HepG2 (cell line): ENCODE measurements around the gene HAPLN2. TPM values are rescaled to one million over a fixed set of nuclear protein-coding genes. Genes with fewer than 3 reads are reported as not detected.

Experiments
- ATAC-seq: fragments of 200-7000 bp; cut with Tn5 transposase; 3 replicates; pipeline ENCODE4 v1.9.1; 2020; ENCODE audit warnings: mild to moderate bottlenecking, moderate library complexity
- BruUV-seq: library from RNA; stranded (reverse); fragments of 400-500 nt; replicated peaks from 2 replicates; lab custom pipeline; 2021; lab: Mats Ljungman, UMichigan
- CTCF ChIA-PET: fragments of 300-600 bp; formaldehyde crosslinking; extraction: SDS; loops from one replicate; lab custom pipeline; 2021; ENCODE audit warnings: low total read pairs, inconsistent platforms, low intra/inter-chr PET ratio; lab: Yijun Ruan, JAX
- POLR2A ChIA-PET: fragments of 350-600 bp; sonication (Branson Sonifier 250); formaldehyde crosslinking; loops from one replicate; lab custom pipeline; 2020; ENCODE audit warnings: antibody characterized with exemption, inconsistent platforms; lab: Yijun Ruan, JAX
- DNase-seq: peaks from one replicate; pipeline ENCODE4 v3.0.0-alpha.2; 2015; ENCODE audit warnings: low spot score
- FAIRE-seq: peaks from 3 replicates; lab custom pipeline; 2011; peaks lifted over from hg19 to GRCh38; lab: Jason Lieb, UNC
- H2AFZ ChIP-seq: one replicate; pipeline ENCODE4 v1.6.1; 2011; ENCODE audit warnings: low read length, inconsistent platforms
- H3K27ac ChIP-seq: fragments of 300-600 bp; 3 replicates; pipeline ENCODE4 v1.8.0; 2011; ENCODE audit warnings: mixed run types, mild to moderate bottlenecking, mixed read lengths, low read length, inconsistent platforms; ENCODE audit not compliant: insufficient read depth; ENCODE audit errors: extremely low read length
- H3K27me3 ChIP-seq, 2 experiments: fragments of 200-600 bp in 1 of 2; 2 replicates in 1 of 2; 3 replicates in 1 of 2; pipeline versions ENCODE4 v1.6.0 to v1.8.0; 2011; ENCODE audit warnings: low read length in 2 of 2, mild to moderate bottlenecking in 2 of 2, moderate library complexity in 2 of 2, inconsistent platforms in 1 of 2; ENCODE audit not compliant: insufficient read depth in 2 of 2, control insufficient read depth in 1 of 2
- H3K36me3 ChIP-seq, 2 experiments: fragments of 200-600 bp in 1 of 2; replicated peaks in 1 of 2; 2 replicates in 1 of 2; 3 replicates in 1 of 2; pipeline versions ENCODE4 v1.5.1 to v1.8.0; 2011; ENCODE audit warnings: low read length in 2 of 2, inconsistent platforms in 1 of 2; ENCODE audit not compliant: insufficient read depth in 2 of 2, control insufficient read depth in 1 of 2
- H3K4me1 ChIP-seq: 2 replicates; pipeline ENCODE4 v1.5.1; 2012; ENCODE audit warnings: low read length, inconsistent platforms; ENCODE audit not compliant: insufficient read depth
- H3K4me2 ChIP-seq: 2 replicates; pipeline ENCODE4 v1.6.0; 2011; ENCODE audit warnings: low read depth, low read length, inconsistent platforms
- H3K4me3 ChIP-seq, 3 experiments: fragments of 200-600 bp in 1 of 3; sonication (generic), shearing (Covaris generic) in 1 of 3; replicated peaks in 1 of 3; 2 replicates each; pipeline ENCODE4 v1.5.1; 2011 to 2016; ENCODE audit warnings: low read length in 3 of 3, inconsistent platforms in 2 of 3, low read depth in 2 of 3, mild to moderate bottlenecking in 2 of 3, control low read depth in 1 of 3, mixed read lengths in 1 of 3; ENCODE audit not compliant: insufficient read depth in 1 of 3
- H3K79me2 ChIP-seq: one replicate; pipeline ENCODE4 v1.6.1; 2011; ENCODE audit warnings: low read length, inconsistent platforms; ENCODE audit not compliant: insufficient read depth
- H3K9ac ChIP-seq: 2 replicates; pipeline ENCODE4 v1.6.0; 2011; ENCODE audit warnings: mild to moderate bottlenecking, low read depth, low read length, inconsistent platforms; ENCODE audit not compliant: insufficient read depth
- H3K9me3 ChIP-seq: 2 replicates; pipeline ENCODE4 v1.5.1; 2012; ENCODE audit warnings: mild to moderate bottlenecking, low read length
- H4K20me1 ChIP-seq: 2 replicates; pipeline ENCODE4 v1.6.0; 2011; ENCODE audit warnings: inconsistent platforms, mild to moderate bottlenecking, low read length, moderate library complexity; ENCODE audit not compliant: insufficient read depth
- CENPT ChIP-seq: sonication (generic); formaldehyde crosslinking; IDR thresholded peaks from 2 replicates; pipeline ENCODE4 v1.8.0; 2022; ENCODE audit warnings: low read depth, mild to moderate bottlenecking, moderate library complexity, missing genetic modification reagents
- FOXC1 ChIP-seq: sonication (generic); formaldehyde crosslinking; IDR thresholded peaks from 2 replicates; pipeline ENCODE4 v1.8.0; 2022; ENCODE audit warnings: mild to moderate bottlenecking, missing genetic modification reagents, borderline replicate concordance
- HOXA3 ChIP-seq: sonication (generic); formaldehyde crosslinking; IDR thresholded peaks from 2 replicates; pipeline ENCODE4 v1.5.0; 2020; ENCODE audit warnings: missing genetic modification reagents
- MTA3 ChIP-seq: sonication (generic); formaldehyde crosslinking; IDR thresholded peaks from 2 replicates; pipeline ENCODE4 v1.4.0; 2020; ENCODE audit warnings: missing genetic modification reagents
- NFATC3 ChIP-seq: sonication (generic); formaldehyde crosslinking; IDR thresholded peaks from 2 replicates; pipeline ENCODE4 v1.5.1; 2020; ENCODE audit warnings: mild to moderate bottlenecking, missing genetic modification reagents
- POLR2A ChIP-seq, 2 experiments: IDR thresholded peaks; 2 replicates each; pipeline ENCODE4 v1.6.1; 2011; ENCODE audit warnings: low read depth in 2 of 2, low read length in 2 of 2, mild to moderate bottlenecking in 1 of 2, moderate library complexity in 1 of 2; ENCODE audit not compliant: insufficient read depth in 1 of 2
- POLR2AphosphoS5 ChIP-seq: IDR thresholded peaks from 2 replicates; pipeline ENCODE4 v1.6.1; 2012; ENCODE audit warnings: low read depth, low read length
- SRY ChIP-seq: sonication (generic); formaldehyde crosslinking; IDR thresholded peaks from 2 replicates; pipeline ENCODE4 v1.8.0; 2022; ENCODE audit warnings: mild to moderate bottlenecking, missing genetic modification reagents
- XRCC5 ChIP-seq: fragments of 200-400 bp; formaldehyde crosslinking; optimal IDR thresholded peaks from 2 replicates; pipeline ENCODE3; 2017; ENCODE audit warnings: mild to moderate bottlenecking, low read length
- ZBTB7B ChIP-seq: sonication (generic); formaldehyde crosslinking; IDR thresholded peaks from 2 replicates; pipeline ENCODE4 v1.4.0; 2020; ENCODE audit warnings: missing genetic modification reagents
- ZNF350 ChIP-seq: sonication (generic); formaldehyde crosslinking; IDR thresholded peaks from 2 replicates; pipeline ENCODE4 v1.4.0; 2020; ENCODE audit warnings: mild to moderate bottlenecking, low read depth, missing genetic modification reagents, borderline replicate concordance
- ZNF616 ChIP-seq: sonication (generic); formaldehyde crosslinking; IDR thresholded peaks from 2 replicates; pipeline ENCODE4 v1.5.0; 2020; ENCODE audit warnings: low read depth, mild to moderate bottlenecking, missing genetic modification reagents
- ZNF619 ChIP-seq: sonication (generic); formaldehyde crosslinking; IDR thresholded peaks from 2 replicates; pipeline ENCODE4 v1.4.0; 2020; ENCODE audit warnings: mild to moderate bottlenecking, missing genetic modification reagents
- ZNF629 ChIP-seq: sonication (generic); formaldehyde crosslinking; conservative IDR thresholded peaks from 2 replicates; pipeline ENCODE4 v1.5.0; 2020; ENCODE audit warnings: missing genetic modification reagents
- ZNF670 ChIP-seq: sonication (generic); formaldehyde crosslinking; IDR thresholded peaks from 2 replicates; pipeline ENCODE4 v1.8.0; 2022; ENCODE audit warnings: mild to moderate bottlenecking, missing genetic modification reagents, borderline replicate concordance
- ZNF776 ChIP-seq: sonication (generic); formaldehyde crosslinking; IDR thresholded peaks from 2 replicates; pipeline ENCODE4 v1.4.0; 2020; ENCODE audit warnings: mild to moderate bottlenecking, missing genetic modification reagents
- WGBS: methylation state at CpG from one replicate; pipeline ENCODE4 v1.1.6; 2017; ENCODE audit warnings: low lambda C conversion rate; 5-methylcytosine and 5-hydroxymethylcytosine counted together
- in situ Hi-C: cut with HindIII; loops from 2 replicates; pipeline ENCODE4 v1.10.0; 2017; ENCODE audit warnings: low pct_unique_long_range_greater_than_20kb; ENCODE audit not compliant: extremely low pct_ligation_motif_present
- intact Hi-C: fragments of 100-400 bp; cut with micrococcal nuclease; formaldehyde crosslinking; loops from one replicate; pipeline ENCODE4 v1.10.0; 2022; ENCODE audit not compliant: unreplicated experiment
- polyA plus RNA-seq, 8 experiments: library from polyadenylated mRNA; depleted of rRNA in 3 of 8; stranded (reverse) in 7 of 8; unstranded in 1 of 8; fragments of >200 nt; fragmentation: Illumina TruSeq in 4 of 8; extraction: Trizol in 4 of 8; gene quantifications; 2 replicates each; pipeline versions ENCODE4 v1.2.1 to v1.2.3, GENCODE V29; 2011 to 2016; ENCODE audit warnings: low read depth in 4 of 8, missing spikeins in 1 of 8, mixed read lengths in 1 of 8; ENCODE audit not compliant: insufficient read depth in 1 of 8
- total RNA-seq, 5 experiments: library from RNA; depleted of rRNA; stranded (reverse); fragments of >200 nt; fragmentation: Illumina TruSeq; extraction: Trizol; gene quantifications; 2 replicates each; pipeline ENCODE4 v1.2.3, GENCODE V29; 2016; ENCODE audit warnings: low read depth in 1 of 5
- TF ChIP-seq, protein P1 (sequence below): sonication (generic); formaldehyde crosslinking; IDR thresholded peaks from 2 replicates; pipeline ENCODE4 v1.4.0; 2020; ENCODE audit warnings: missing genetic modification reagents, low read depth, mild to moderate bottlenecking, borderline replicate concordance
- TF ChIP-seq, protein P2 (sequence below): sonication (generic); formaldehyde crosslinking; IDR thresholded peaks from 2 replicates; pipeline ENCODE4 v1.8.0; 2022; ENCODE audit warnings: low read depth, missing genetic modification reagents
- TF ChIP-seq, protein P3 (sequence below): sonication (generic); formaldehyde crosslinking; IDR thresholded peaks from 2 replicates; pipeline ENCODE4 v1.8.0; 2023; ENCODE audit warnings: mild to moderate bottlenecking, missing genetic modification reagents

The HAPLN2 gene
- total and polyA plus RNA-seq, 2 of the 13 experiments (the other 11 are each of a cell fraction or from before 2014, with no cell fraction given), result not detected

DNA sequence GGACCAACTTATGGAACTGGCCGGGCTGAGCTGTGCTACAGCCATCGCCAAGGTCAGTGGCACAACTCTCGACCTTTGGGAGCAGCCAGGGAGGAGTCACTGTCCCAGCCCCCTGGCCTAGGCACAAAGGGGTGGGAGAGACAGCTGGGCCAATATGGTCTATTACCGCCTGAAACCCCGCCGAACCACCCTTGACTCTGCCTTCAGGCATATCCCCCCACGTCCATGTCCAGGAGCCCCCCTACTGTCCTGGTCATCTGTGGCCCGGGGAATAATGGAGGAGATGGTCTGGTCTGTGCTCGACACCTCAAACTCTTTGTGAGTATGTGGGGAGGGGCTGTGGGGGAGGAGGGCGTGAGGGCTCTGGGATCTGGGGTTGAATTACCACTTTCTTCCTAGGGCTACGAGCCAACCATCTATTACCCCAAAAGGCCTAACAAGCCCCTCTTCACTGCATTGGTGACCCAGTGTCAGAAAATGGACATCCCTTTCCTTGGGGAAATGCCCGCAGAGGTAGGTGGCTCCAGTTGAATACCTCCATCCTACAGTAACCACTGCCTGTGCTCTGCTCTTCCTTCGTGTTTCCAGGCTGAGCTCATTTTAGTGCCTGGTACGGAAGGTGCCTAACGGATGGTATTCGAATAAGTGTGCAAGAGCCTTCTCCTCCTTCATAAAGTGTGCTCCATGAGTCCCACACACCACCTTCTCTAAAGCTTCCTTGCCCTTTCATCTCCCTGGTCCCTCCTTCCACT lies 26.9 kb upstream of the HAPLN2 start:
- no peak overlapping the region for H2AFZ ChIP-seq
- peaks cover 3 to 34% of the 10 kb centered on the region in 2 experiments for H3K36me3 ChIP-seq
- peak overlapping the region; percentile 87 for H3K9ac ChIP-seq
- H3K4me3 ChIP-seq, result peak overlapping the region; percentile 73 to 86 (median 81); a peak in 5 of 6 replicates
- H3K4me2 ChIP-seq, result peak overlapping the region; percentile 92
- H3K27me3 ChIP-seq, result no peaks in the 10 kb centered on the region
- intact Hi-C loops (no loop called here), in situ Hi-C loops (no loop called here)
- TSS peak; percentile 58 for BruUV-seq
- DNase-seq, result no peak
- no peak for FAIRE-seq
- WGBS, result 64% methylated on average over 11 of the region's 16 CpGs
- ChIA-PET POLR2A (interaction anchor here (1.0 to 2.3 kb wide), 7 partner anchors 9 to 135 kb away, joined by 3 to 36 read pairs (median 8); partner anchors contain the start of gene GPATCH4), CTCF (no interaction called here)
- H3K9me3 ChIP-seq, result no peaks in the 10 kb centered on the region
- H3K79me2 ChIP-seq, result peaks cover 3% of the 10 kb centered on the region
- H3K27ac ChIP-seq, result peak overlapping the region; percentile 68
- H3K4me1 ChIP-seq, result peaks cover 21% of the 10 kb centered on the region
- H4K20me1 ChIP-seq, result no peaks in the 10 kb centered on the region
- peak; percentile 50; the same call in 2 of the 3 replicates for ATAC-seq
- TF ChIP-seq ZNF619 (CRISPR knock-in tag) (0 out of 2 replicates have a peak, but pooled peaks have one; percentile 23), SRY (peak; percentile 26; the same call in 1 of the 2 replicates), ZNF350 (0 out of 2 replicates have a peak, but pooled peaks have one; percentile 8), FOXC1 (no peak), ZBTB7B (CRISPR knock-in tag) (no peak), POLR2A (IDR thresholded peaks at IDR 0.05; ENCODE audit: insufficient read depth in 1 of 2, low read depth in 2 of 2, low read length in 2 of 2) (peak in 1 of 2 experiments; percentile 23; a peak in 2 of 4 replicates), XRCC5 (no peak), NFATC3 (CRISPR knock-in tag) (0 out of 2 replicates have a peak, but pooled peaks have one; percentile 4), ZNF776 (peak; percentile 17; the same call in 1 of the 2 replicates), ZNF616 (CRISPR knock-in tag) (0 out of 2 replicates have a peak, but pooled peaks have one; percentile 6), ZNF629 (no peak), HOXA3 (no peak), MTA3 (CRISPR knock-in tag) (no peak), ZNF670 (peak; percentile 10; the same call in 1 of the 2 replicates), POLR2AphosphoS5 (peak; percentile 26), CENPT (CRISPR knock-in tag) (no peak)
- TF ChIP-seq, protein P1, sequence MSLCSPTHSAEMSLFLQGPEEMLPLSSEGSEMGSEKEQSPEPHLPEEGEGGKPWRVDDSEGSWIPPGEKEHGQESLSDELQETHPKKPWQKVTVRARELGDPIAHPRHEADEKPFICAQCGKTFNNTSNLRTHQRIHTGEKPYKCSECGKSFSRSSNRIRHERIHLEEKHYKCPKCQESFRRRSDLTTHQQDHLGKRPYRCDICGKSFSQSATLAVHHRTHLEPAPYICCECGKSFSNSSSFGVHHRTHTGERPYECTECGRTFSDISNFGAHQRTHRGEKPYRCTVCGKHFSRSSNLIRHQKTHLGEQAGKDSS (CRISPR knock-in tag), result peak; percentile 92
- TF ChIP-seq, protein P2, sequence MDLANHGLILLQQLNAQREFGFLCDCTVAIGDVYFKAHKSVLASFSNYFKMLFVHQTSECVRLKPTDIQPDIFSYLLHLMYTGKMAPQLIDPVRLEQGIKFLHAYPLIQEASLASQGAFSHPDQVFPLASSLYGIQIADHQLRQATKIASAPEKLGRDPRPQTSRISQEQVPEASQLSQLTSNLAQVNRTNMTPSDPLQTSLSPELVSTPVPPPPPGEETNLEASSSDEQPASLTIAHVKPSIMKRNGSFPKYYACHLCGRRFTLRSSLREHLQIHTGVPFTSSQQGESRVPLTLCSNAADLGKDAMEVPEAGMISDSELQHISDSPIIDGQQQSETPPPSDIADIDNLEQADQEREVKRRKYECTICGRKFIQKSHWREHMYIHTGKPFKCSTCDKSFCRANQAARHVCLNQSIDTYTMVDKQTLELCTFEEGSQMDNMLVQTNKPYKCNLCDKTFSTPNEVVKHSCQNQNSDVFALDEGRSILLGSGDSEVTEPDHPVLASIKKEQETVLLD (CRISPR knock-in tag), result no peak
- TF ChIP-seq, protein P3, sequence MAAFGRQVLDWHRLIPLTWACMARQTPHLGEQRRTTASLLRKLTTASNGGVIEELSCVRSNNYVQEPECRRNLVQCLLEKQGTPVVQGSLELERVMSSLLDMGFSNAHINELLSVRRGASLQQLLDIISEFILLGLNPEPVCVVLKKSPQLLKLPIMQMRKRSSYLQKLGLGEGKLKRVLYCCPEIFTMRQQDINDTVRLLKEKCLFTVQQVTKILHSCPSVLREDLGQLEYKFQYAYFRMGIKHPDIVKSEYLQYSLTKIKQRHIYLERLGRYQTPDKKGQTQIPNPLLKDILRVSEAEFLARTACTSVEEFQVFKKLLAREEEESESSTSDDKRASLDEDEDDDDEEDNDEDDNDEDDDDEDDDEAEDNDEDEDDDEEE, result no peak
